ENCODE measurements around the gene CAMKK1.

CAMKK1 gene

GRCh38 chr17:3917391-3917931, 24.6 kb upstream of the CAMKK1 start:
- no peak for DNase-seq (ENCODE audit: low spot score)

GRCh38 chr17:3916825-3917224, 24.0 kb upstream of the CAMKK1 start:
- no peak for DNase-seq (ENCODE audit: low spot score)

GRCh38 chr17:3915995-3916696, 23.3 kb upstream of the CAMKK1 start, which contains the start of gene P2RX1:
Gene P2RX1, minus strand, starts transcription at chr17:3916465. Its CDS starts 240 bp downstream, at chr17:3916225.
- DNase-seq (ENCODE audit: low spot score), result no peak

- DNase-seq (ENCODE audit: low spot score), result no peak
Observed at GRCh38 chr17:3915581-3915994, 22.7 kb upstream of the CAMKK1 start.

GRCh38 chr17:3914312-3914670, 21.4 kb upstream of the CAMKK1 start:
- DNase-seq (ENCODE audit: low spot score), result no peak

GRCh38 chr17:3913531-3914311, 20.9 kb upstream of the CAMKK1 start:
- peak; percentile 50 for DNase-seq (ENCODE audit: low spot score)

- no peak for DNase-seq (ENCODE audit: low spot score)
Observed at GRCh38 chr17:3912827-3913226, 20.0 kb upstream of the CAMKK1 start.

GRCh38 chr17:3911271-3912053, 18.6 kb upstream of the CAMKK1 start:
- no peak for DNase-seq (ENCODE audit: low spot score)

- no peak for DNase-seq (ENCODE audit: low spot score)
Observed at GRCh38 chr17:3910420-3911270, 17.8 kb upstream of the CAMKK1 start.

GRCh38 chr17:3909257-3909656, 16.4 kb upstream of the CAMKK1 start:
- no peak for DNase-seq (ENCODE audit: low spot score)

GRCh38 chr17:3907483-3908216, 14.8 kb upstream of the CAMKK1 start:
- no peak for DNase-seq (ENCODE audit: low spot score)

- DNase-seq (ENCODE audit: low spot score), result no peak
Observed at GRCh38 chr17:3906881-3907280, 14.0 kb upstream of the CAMKK1 start.

- DNase-seq (ENCODE audit: low spot score), result no peak
Observed at GRCh38 chr17:3905017-3905520, 12.2 kb upstream of the CAMKK1 start.

- DNase-seq (ENCODE audit: low spot score), result no peak
Observed at GRCh38 chr17:3904501-3904900, 11.6 kb upstream of the CAMKK1 start.

- DNase-seq (ENCODE audit: low spot score), result no peak
Observed at GRCh38 chr17:3903881-3904290, 11.0 kb upstream of the CAMKK1 start.

- no peak for DNase-seq (ENCODE audit: low spot score)
Observed at GRCh38 chr17:3903051-3903825, 10.4 kb upstream of the CAMKK1 start.

GRCh38 chr17:3900646-3901045, 7.8 kb upstream of the CAMKK1 start:
- no peak for DNase-seq (ENCODE audit: low spot score)

- no peak for DNase-seq (ENCODE audit: low spot score)
Observed at GRCh38 chr17:3897731-3898130, 4.9 kb upstream of the CAMKK1 start.

GRCh38 chr17:3896968-3897235, 4.0 kb upstream of the CAMKK1 start:
- DNase-seq (ENCODE audit: low spot score), result no peak
